Fibroblast of upper back skin (primary cell): Measurements from ENCODE around the gene HCN1.
"Not testable (repeated sequence)": the region's sequence is repeated elsewhere in the genome, so short reads cannot be mapped to it uniquely, and the experiment has no call there.

ENCODE experiments used
- DNase-seq: peaks from one replicate; pipeline ENCODE4 v3.0.0-alpha.2; 2013

HCN1 gene

DNA sequence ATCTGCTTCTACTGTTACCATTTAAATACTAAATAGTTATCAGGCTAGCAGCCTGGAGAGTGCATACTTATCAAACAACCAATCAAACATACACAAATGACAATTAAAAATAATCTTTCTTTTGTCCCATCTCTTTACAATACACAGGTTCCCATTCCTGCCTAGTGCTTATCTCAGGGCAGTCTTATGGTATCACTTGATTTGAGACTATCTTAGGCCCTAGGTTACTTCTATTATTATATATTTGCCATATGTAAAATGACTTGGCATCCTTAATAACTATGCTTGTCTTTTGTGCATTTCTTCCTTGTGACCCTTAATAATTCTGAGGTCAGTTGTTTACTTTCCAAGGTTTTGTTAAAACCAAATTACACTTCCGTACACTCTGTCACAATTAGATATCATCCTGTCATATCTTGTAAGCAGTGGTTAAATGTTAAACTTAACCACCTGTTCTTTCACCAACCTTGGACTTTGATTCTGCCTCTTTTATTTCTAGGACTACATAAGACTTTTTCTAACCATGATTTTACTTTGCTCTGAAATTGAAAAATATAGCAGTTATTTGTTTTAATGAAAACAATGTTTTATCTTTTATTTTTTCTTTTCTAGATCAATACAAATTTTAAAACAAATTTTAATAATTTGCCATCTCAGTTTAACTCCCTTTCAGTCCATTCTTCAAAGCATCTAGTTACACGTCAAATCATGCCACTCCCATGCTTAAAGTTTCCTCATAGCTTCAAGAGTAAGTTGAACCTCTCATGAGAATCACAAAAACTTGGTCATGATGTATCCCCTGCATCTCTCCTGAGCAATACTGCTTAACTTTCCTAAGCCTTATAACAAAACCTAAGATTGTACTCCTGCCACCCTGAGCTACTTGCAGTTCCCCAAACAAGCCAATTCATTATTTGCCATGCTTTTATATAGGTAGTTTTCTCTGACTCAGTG lies 281.3 kb downstream of the HCN1 start:
- DNase-seq = no peak

DNA sequence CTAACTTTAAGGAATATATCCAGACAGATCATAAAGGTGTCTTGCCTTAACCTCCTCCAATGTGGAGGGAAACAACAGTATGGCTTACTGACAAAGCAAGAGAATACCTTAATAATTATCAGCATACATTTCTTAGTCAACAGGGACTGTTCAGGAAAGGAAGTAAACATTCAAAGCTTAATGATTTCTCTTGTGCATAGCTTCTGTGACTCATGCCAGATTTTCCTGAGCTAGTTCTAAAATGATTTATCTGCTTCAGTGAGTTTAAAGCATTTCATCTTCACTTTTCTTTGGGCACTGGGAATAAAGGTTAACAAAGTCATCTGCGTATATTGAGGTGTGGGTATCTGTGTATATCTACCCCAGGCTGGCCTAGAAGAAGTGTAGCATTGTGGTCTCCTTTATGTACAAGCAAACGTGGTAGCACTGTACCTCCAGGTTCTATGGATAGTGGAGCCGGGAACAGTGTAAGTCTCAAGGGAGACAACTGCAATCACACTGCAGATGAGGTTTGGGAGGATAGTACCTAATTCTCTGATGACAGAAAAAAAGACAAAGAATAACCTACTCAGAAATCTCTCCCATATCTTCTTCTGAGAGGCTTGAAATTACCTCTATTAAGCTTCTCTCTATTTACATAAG lies 284.1 kb downstream of the HCN1 start:
- peak; percentile 3 for DNase-seq

DNA sequence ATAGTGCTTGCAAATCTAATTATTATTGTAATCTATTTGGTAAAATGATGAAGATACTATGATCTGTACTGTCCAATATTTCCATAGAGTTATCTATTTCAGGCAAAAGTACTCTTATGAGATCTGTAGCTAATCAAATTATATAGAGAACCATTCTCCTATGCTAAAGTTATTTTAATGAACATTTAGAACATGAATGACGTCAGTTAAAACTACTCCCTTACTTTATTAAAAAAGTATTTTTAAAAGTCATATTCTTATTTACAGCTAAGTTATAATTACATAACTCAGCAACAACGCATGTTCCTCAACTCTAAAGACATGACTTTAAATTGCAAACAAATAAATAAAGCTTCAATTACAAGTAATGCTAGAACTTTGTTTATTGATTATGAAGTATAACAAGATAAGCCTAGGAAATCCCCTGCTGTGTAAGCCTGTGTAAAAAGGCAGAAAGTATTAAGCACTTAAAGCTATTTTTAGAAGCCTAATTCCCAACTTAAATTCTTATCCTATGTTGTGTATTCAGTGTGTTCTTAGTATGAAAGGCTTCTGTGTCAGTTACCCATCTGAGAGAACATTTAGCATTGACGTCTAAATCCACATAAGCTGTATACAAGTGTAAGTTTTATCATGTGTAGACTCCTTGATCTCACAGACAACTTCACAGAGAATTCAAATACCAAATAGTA lies 285.7 kb downstream of the HCN1 start:
- DNase-seq = no peak

DNA sequence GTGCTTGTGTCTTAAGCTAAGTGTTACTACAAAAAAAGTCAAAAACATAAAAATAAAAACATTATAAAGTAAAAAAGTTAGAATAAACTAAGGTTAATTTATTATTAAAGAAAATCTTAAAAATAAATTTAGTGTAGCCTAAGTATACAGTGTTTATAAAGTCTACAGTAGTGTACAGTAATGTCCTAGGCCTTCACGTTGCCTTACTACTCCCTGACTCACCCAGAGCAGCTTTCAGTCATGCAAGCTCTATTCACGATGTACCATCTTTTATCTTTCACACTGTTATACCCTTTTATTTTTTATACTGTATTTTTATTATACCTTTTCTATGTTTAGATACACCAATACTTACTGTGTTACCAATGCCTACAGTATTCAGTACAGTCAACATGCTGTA lies 288.1 kb downstream of the HCN1 start:
- no peak for DNase-seq

DNA sequence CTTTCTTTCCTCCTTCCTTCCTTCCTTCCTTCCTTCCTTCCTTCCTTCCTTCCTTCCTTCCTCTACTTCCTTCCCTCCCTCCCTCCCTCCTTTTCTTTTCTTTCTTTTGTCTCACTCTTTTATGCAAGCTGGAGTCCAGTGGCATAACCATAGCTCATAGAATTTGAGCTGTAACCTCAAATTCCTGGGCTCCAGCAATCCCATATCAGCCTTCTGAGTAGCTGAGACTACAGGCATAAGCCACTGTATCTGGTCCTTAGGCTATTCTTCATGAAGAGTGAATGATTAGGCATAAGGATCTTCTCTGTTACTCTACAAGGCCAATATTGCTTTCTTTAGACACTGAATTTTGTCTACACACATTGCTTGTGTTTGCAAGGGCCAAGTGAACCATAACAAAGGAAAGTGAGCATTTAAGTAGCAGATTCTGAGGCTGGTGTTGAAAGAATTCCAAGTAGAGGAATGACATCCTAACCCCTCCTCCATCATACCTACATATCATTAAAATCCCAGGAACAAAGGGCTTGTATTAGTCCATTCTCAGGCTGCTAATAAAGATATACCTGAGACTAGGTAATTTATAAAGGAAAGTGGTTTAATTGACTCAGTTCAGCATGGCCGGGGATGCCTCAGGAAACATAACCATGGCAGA lies 293.2 kb downstream of the HCN1 start:
- DNase-seq = no peak

DNA sequence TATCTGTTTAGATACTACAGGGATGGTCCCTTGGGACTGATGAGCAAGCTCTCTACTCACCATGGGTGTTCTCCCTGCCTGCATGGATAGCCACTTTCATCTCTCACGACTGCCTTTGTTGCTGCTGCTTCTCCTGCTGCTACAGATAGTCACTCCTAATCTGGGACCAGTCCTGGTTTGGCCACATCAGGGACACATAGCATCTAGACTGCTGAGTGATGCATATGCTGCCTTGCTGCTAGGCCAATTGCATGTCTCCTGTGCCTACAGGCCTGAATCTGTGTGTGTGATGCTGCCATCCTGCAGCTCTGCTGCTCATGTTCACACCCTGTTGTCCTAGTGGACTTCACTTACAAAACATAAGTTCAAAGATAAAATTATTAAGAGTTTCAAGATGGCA lies 297.1 kb downstream of the HCN1 start:
- no peak for DNase-seq

DNA sequence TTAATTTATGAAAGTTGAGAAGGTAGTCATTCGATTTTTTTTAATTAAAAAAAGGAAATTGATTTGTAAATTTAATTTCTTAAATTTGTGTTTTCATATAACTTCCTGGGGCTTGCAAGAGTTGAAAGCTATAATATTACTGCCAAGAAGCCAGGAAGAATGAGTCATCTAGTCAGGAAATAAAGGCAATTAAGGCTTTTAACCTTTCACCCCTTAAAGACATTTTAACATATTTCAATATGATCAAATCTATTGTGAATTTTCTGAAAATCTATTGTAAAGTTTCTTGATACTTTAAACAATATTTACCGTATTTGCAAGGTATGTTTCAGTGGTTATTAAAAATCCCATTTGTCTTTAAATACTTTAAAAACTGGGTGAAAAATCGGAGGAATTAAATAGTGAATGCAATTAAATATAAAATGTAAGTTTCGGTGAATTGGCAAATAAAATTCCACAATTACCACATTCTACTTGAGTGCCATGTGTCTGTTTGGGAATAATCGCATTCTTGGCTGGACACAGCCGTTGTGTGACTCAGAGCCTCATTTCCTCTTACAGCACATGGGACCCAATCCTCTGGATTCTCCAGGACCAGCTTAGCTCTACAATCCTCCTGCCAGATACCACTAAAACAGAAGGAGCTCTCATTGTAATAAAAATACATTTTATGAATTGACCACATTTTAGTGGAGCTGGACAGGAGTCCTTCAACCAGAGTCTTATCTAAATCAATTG lies 310.7 kb downstream of the HCN1 start:
- peak; percentile 76 for DNase-seq

DNA sequence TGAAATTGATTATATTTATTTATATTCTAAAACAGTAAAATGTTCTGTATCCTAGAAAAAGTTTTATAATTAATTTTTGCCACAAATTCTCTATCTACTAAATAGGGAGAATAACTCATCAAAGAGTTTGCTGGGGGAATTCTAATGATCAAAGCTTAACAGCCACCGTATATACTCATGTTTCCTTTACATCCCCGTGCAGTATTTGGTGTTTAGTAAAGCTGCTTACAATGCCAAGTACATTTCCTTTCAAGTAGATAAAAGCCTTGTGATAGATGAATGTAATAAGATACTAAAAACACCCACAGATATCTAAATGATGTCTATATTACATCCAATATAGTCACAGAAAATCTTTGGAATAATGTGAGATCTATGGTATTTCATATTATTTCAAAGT lies 312.2 kb downstream of the HCN1 start:
- DNase-seq = no peak

DNA sequence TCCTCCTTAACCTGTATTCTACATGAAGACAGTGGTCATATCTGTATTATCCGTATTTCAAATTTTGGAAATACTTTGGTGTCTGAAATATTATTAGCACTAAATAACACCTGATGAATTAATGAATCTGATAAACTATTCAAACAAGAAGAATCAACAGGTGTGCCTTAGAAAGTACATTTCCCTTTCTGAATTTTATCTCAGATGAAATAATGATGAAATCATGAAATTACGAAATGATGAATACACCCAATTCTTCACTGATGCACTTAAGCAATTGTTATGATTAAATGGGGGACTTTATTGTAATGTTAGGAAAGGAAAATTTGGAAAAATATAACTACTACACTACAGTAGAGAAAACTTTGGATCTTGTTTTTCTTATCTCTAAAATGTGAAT lies 313.6 kb downstream of the HCN1 start:
- DNase-seq = no peak

DNA sequence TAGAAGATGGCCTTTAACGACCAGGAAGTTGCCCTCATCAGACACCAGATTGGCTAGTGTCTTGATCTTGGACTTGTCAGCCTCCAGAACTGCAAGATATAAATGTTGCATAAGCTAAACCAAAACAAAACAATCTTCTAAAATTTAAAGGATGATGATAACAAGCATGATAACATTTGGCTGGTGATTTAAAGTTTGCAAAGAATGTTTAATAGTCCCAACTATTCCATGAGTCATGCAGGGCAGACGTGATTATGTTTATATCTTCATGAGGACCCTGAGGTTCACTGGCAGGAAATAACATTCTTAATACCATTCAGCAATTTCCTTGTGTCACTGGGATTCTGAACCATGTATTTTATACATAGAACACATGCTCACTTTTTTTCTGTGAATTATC lies 319.8 kb downstream of the HCN1 start:
- DNase-seq = peak; percentile 31

DNA sequence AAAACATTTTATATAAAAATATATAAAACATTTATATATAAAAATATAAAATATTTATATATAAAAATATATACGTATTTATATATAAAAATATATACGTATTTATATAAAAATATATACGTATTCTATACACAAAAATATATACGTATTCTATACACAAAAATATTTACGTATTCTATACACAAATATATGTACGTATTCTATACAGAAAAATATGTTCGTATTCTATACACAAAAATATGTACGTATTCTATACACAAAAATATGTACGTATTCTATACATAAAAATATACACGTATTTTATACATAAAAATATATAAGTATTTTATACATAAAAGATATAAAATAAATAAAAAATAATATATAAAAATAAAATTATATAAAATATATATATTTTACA lies 323.6 kb downstream of the HCN1 start:
- no peak for DNase-seq

DNA sequence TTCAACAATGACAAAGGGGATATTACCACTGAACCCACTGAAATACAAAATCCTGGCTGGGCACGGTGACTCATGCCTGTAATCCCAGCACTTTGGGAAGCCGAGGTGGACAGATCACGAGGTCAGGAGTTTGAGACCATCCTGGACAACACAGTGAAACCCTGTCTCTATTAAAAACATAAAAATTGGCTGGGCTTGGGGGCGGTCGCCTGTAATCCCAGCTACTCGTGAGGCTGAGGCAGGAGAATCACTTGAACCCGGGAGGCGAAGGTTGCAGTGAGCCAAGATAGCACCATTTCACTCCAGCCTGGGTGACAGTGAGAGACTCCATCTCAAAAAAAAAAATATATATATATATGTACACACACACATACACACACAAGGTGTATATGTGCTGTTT lies 324.8 kb downstream of the HCN1 start:
- DNase-seq = not testable (repeated sequence)

DNA sequence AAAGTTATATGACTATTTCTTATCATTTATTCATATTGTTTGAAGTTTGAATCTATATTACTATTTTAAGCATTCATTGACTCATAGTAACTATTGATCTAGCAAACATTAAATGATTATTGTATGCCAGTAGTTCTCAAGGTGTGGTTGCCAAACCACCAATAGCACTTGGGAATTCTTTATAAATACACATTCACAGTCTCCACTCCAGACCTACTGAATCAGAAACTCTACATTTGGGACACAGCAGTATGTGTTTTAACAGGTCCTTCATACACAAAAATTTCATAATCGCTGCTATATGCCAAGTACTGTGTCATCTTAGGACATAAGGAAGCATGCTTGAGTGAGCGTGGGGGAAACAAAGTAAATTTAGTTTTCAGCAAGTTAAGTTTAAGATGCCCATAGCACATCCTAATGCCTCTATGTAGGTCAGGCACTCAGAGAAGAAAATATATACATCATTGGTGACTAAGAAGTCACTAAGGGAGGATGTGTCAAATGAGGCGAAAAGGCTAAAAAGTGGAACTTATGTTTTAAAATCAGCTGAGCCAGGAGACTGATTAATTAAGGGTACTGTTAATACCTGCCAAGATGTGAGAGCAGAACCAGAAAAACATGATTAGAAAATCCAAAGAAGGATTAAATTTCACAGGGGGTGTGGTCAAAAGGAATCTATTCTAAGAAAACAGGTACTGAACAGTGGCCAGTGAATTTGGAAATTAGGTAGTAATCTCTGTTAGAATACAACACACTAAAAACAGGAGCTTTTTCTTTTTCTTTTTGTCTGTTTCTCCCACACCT lies 340.8 kb downstream of the HCN1 start:
- DNase-seq = no peak

DNA sequence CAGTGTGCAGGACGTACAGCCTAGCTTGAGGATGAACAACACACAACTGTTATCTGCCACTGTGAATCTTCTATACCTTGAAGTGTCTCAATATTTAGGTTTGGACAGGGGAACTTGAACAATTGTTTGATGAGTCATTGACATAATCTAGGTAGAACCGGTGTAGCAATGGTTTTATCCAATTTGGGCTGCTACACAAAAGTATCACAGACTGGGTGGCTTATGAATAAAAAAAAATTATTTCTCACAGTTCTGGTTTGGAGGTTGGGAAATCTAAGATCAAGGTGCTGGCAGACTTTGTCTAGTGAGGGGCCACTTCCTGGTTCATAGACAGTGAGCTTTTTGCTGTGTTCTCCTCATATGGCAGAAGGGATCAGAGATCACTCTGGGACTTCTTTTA lies 359.7 kb downstream of the HCN1 start:
- DNase-seq = no peak

DNA sequence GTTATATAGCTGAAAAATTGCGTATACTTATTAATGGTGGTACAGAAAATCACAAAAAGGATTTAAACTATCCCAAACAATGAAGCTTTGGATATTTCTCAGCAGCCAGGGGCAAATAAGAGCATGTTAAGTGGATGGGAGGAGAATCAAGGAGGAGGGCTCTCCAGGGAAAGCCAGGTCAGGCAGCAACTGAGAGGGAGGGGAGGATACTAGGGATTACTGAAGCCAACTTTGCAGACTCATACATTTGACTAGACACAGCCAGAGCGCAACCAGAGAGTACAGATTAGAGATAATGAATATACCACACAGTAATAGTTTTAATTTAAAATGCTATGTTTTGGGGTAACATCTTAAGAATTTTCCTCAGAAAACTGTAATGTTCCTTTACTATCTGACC lies 360.2 kb downstream of the HCN1 start:
- no peak for DNase-seq

DNA sequence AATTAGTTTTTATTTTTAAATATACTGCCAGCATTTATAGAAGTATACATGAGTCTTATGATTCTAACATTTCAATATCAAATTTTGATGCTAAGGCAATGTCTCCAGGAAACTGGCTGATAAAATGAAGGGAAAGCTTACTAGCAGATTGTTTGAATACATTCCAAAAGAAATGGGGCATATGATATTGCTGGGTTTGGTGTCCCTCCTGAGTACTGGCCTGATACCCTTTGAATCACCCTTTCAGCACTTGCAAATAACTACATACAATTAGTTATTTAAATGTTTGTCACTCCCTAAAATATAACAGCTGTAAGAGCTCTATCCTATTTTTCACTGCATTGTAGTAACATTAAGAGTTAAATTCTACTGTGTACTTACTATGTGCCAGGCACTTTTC lies 360.8 kb downstream of the HCN1 start:
- DNase-seq = no peak

DNA sequence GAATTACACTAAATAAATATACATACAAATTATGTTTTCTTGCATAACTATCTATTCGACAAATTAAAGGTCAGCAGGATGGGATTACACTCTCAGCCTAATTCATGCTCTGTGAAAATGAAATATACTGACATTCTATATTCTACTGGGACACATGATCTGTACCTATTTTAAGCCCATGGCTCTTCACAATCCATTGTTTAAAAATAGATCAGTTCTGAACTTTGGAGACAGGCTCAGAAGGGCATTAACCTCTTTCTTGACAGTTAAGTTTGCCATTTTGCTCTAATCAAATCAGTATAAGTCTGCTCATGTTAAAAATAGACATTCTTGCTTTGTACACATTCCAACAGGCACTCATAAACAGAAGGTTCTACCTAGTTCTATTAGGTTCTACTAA lies 361.2 kb downstream of the HCN1 start:
- no peak for DNase-seq

DNA sequence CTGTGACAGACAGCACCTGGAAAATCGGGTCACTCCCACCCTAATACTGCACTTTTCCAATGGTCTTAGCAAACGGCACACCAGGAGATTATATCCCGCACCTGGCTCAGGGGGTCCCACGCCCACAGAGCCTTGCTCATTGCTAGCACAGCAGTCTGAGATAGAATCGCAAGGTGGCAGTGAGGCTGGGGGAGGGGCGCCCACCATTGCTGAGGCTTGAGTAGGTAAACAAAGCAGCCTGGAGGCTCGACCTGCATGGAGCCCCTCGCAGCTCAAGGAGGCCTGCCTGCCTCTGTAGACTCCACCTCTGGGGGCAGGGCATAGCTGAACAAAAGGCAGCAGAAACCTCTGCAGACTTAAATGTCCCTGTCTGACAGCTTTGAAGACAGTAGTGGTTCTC lies 383.6 kb downstream of the HCN1 start:
- not testable (repeated sequence) for DNase-seq

DNA sequence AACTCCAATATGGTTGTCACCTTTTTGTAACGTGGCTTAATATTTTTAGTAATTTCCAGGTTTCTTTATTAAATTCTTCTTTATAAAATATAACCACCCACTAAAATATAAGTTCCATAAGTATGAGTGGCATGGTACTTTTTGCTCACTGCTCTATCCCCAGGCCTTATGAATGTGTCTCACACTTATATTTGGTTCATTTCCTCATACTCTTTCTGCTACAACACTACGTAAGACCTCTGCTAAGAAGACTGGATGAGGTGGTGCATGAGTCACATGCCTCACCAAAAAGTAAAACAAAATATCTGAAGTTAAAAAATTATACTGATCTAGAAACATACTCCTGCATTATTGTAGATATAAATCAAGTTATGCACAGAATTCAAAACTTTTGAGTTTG lies 400.9 kb downstream of the HCN1 start:
- no peak for DNase-seq

DNA sequence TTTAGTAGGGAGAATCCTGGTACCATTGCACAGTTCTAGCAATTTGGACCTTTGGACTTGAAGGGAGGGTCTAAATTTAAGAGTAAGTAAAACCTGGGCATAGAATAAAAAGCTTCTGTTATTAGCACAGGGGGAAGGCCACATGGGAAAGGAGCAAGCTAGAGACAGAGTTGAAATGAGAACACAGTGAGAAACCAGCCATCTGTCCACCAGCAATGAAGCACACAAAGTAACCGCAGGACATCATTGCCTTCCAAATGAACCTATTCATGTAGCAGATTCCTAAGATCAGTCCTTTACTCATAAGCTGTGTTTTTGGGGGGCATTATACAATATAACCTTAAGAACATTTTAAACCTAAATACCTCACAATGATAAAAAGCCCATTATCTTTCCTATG lies 407.4 kb downstream of the HCN1 start:
- DNase-seq = no peak

DNA sequence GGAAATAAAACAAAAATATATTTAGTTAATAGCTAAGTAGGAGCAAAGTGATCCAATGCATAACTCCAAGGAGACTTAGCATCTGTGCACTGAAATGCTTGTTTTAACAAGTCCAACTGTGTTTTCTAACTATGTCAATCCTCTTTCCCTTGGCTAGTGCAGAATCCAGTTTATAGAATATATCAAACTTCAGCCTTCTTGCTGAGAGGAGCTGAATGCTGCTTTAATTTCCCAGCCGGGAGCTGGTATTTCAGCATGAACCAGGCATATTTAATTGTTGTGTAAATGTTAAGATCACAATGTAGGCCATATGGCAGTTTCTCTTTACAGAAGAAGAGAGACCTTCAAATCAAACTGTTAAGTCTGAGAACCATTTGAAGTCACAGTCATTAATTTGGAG lies 411.7 kb downstream of the HCN1 start:
- DNase-seq = no peak

DNA sequence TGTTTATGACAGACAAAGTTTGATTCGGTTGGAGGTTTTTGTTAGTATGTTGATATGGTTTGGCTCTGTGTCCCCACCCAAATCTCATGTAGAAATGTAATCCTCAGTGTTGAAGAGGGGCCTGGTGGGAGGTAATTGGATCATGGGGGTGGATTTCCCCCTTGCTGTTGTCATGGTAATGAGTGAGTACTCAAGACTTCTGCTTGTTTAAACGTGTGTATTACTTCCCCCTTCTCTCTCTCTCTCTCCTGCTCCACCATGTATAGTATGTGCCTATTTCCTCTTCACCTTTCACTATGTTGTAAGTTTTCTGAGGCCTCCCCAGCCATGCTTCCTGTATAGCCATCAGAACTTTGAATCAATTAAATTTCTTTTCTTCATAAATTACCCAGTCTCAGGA lies 415.1 kb downstream of the HCN1 start:
- DNase-seq = no peak
